ENCODE measurements around the gene PCED1A.

DNA sequence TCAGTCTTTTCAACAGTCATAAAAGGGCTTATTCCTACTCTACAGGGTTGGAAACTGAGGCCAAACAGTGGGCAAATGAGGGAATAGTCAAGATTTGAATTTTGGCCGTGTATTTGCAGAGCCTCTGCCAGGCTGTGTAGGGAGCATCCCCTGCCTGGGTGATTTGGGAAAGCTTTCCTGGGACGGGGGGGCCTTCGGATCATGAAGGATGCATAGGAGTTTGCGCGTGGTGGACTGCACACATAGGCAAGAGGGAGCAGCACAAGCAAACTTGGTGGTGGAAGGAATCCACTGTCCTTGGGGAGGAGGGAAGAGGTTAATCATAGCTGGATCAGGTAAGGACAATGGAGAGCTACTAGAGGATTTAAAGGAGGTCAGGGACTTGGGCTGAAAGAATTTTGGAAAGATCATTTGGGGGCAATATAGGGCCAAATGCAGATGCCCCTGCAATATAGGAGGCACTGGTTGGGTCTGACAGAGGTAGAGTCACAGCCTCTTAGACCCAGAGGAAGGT, 35.3 kb upstream of the PCED1A start:
- TF ChIP-seq, protein P1, sequence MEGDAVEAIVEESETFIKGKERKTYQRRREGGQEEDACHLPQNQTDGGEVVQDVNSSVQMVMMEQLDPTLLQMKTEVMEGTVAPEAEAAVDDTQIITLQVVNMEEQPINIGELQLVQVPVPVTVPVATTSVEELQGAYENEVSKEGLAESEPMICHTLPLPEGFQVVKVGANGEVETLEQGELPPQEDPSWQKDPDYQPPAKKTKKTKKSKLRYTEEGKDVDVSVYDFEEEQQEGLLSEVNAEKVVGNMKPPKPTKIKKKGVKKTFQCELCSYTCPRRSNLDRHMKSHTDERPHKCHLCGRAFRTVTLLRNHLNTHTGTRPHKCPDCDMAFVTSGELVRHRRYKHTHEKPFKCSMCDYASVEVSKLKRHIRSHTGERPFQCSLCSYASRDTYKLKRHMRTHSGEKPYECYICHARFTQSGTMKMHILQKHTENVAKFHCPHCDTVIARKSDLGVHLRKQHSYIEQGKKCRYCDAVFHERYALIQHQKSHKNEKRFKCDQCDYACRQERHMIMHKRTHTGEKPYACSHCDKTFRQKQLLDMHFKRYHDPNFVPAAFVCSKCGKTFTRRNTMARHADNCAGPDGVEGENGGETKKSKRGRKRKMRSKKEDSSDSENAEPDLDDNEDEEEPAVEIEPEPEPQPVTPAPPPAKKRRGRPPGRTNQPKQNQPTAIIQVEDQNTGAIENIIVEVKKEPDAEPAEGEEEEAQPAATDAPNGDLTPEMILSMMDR (conservative IDR thresholded peaks at IDR 0.05; ENCODE audit: low read length) = no peak
- no peak for TF ChIP-seq EZH2phosphoT487 (IDR thresholded peaks at IDR 0.05; ENCODE audit: borderline replicate concordance)
